Stromal cell of bone marrow (primary cell): ENCODE data around the gene CTNND2.

Experiments used
- DNase-seq: peaks from one replicate; pipeline ENCODE4 v3.0.0-alpha.2; 2012; ENCODE audit warnings: low read depth

The CTNND2 gene

GRCh38 chr5:11385901-11386293, 518.3 kb downstream of the CTNND2 start:
- no peak for DNase-seq

GRCh38 chr5:11385251-11385900, 518.9 kb downstream of the CTNND2 start:
- DNase-seq: no peak

- DNase-seq: no peak
Measured at GRCh38 chr5:11384441-11385250, 519.6 kb downstream of the CTNND2 start.

- no peak for DNase-seq
Measured at GRCh38 chr5:11383506-11384095, 520.6 kb downstream of the CTNND2 start.

- no peak for DNase-seq
Measured at GRCh38 chr5:11378461-11378860, 525.8 kb downstream of the CTNND2 start.

- DNase-seq: no peak
Measured at GRCh38 chr5:11377896-11378295, 526.4 kb downstream of the CTNND2 start.

GRCh38 chr5:11372191-11372590, 532.1 kb downstream of the CTNND2 start:
- no peak for DNase-seq

GRCh38 chr5:11371021-11371420, 533.2 kb downstream of the CTNND2 start:
- DNase-seq: no peak

GRCh38 chr5:11364531-11364930, 539.7 kb downstream of the CTNND2 start:
- no peak for DNase-seq

- no peak for DNase-seq
Measured at GRCh38 chr5:11363631-11364178, 540.5 kb downstream of the CTNND2 start.

GRCh38 chr5:11361768-11362167, 542.5 kb downstream of the CTNND2 start:
- no peak for DNase-seq

- no peak for DNase-seq
Measured at GRCh38 chr5:11357928-11358327, 546.3 kb downstream of the CTNND2 start.

GRCh38 chr5:11355491-11355890, 548.8 kb downstream of the CTNND2 start:
- no peak for DNase-seq

GRCh38 chr5:11346336-11346735, 557.9 kb downstream of the CTNND2 start:
- DNase-seq: no peak

GRCh38 chr5:11335881-11336760, 568.1 kb downstream of the CTNND2 start:
- no peak for DNase-seq

GRCh38 chr5:11334404-11334803, 569.8 kb downstream of the CTNND2 start:
- DNase-seq: no peak

- DNase-seq: no peak
Measured at GRCh38 chr5:11329679-11330078, 574.6 kb downstream of the CTNND2 start.

- no peak for DNase-seq
Measured at GRCh38 chr5:11324521-11325289, 579.5 kb downstream of the CTNND2 start.

GRCh38 chr5:11323761-11324160, 580.5 kb downstream of the CTNND2 start:
- DNase-seq: no peak

GRCh38 chr5:11322133-11322532, 582.1 kb downstream of the CTNND2 start:
- DNase-seq: no peak
